Measurements from ENCODE around the gene ZW10. TPM values are rescaled to one million over a fixed set of nuclear protein-coding genes. Genes with fewer than 3 reads are reported as not detected.
"Not testable (repeated sequence)": the region's sequence is repeated elsewhere in the genome, so short reads cannot be mapped to it uniquely, and the experiment has no call there.

Gene ZW10
- total RNA-seq, 1 donor from 2014 or later = 24.4 TPM

GRCh38 chr11:113710989-113711388, 62.5 kb downstream of the ZW10 start:
- intact Hi-C loops (cut with micrococcal nuclease) = no loop called here
- H3K4me3 Mint-ChIP-seq (ENCODE audit: low read depth) = no peak overlapping the region
- peaks cover 21% of the 10 kb centered on the region for H3K9me3 Mint-ChIP-seq
- DNase-seq (ENCODE audit: low spot score) = no peak
- H3K4me1 Mint-ChIP-seq (ENCODE audit: low read depth) = no peaks in the 10 kb centered on the region
- H3K27me3 Mint-ChIP-seq (ENCODE audit: low read depth) = peaks cover 2% of the 10 kb centered on the region
- no peak overlapping the region for H3K27ac Mint-ChIP-seq
- H3K36me3 Mint-ChIP-seq (ENCODE audit: low read depth) = peaks cover 3% of the 10 kb centered on the region

GRCh38 chr11:113705871-113706655, 67.4 kb downstream of the ZW10 start, which contains the start of gene TMPRSS5:
Gene TMPRSS5 (minus strand): TSS chr11:113706308. CDS start chr11:113706224, 84 bp downstream.
- intact Hi-C loops (cut with micrococcal nuclease) = no loop called here
- H3K4me3 Mint-ChIP-seq (ENCODE audit: low read depth) = no peak within 1 kb of the TSS
- no peaks in the 10 kb centered on the region for H3K4me1 Mint-ChIP-seq (ENCODE audit: low read depth)
- peaks cover 3% of the 10 kb centered on the region for H3K36me3 Mint-ChIP-seq (ENCODE audit: low read depth)
- no peak within 1 kb of the TSS for H3K27ac Mint-ChIP-seq
- peaks cover 30% of the 10 kb centered on the region for H3K9me3 Mint-ChIP-seq
- DNase-seq (ENCODE audit: low spot score) = no peak
- peaks cover 2% of the 10 kb centered on the region for H3K27me3 Mint-ChIP-seq (ENCODE audit: low read depth)

GRCh38 chr11:113703551-113703950, 69.9 kb downstream of the ZW10 start:
- peaks cover 23% of the 10 kb centered on the region for H3K9me3 Mint-ChIP-seq
- H3K4me3 Mint-ChIP-seq (ENCODE audit: low read depth); intact Hi-C loops (cut with micrococcal nuclease); DNase-seq (ENCODE audit: low spot score); H3K36me3 Mint-ChIP-seq (ENCODE audit: low read depth); H3K4me1 Mint-ChIP-seq (ENCODE audit: low read depth); H3K27me3 Mint-ChIP-seq (ENCODE audit: low read depth); H3K27ac Mint-ChIP-seq: not testable (repeated sequence)

GRCh38 chr11:113701491-113701890, 72.0 kb downstream of the ZW10 start:
- H3K9me3 Mint-ChIP-seq = peaks cover 12% of the 10 kb centered on the region
- no peak overlapping the region for H3K4me3 Mint-ChIP-seq (ENCODE audit: low read depth)
- intact Hi-C loops (cut with micrococcal nuclease) = no loop called here
- DNase-seq (ENCODE audit: low spot score) = no peak
- H3K27me3 Mint-ChIP-seq (ENCODE audit: low read depth) = no peaks in the 10 kb centered on the region
- H3K4me1 Mint-ChIP-seq (ENCODE audit: low read depth) = no peaks in the 10 kb centered on the region
- H3K36me3 Mint-ChIP-seq (ENCODE audit: low read depth) = no peaks in the 10 kb centered on the region
- no peak overlapping the region for H3K27ac Mint-ChIP-seq

GRCh38 chr11:113698515-113698914, 75.0 kb downstream of the ZW10 start:
- DNase-seq (ENCODE audit: low spot score) = no peak
- H3K27me3 Mint-ChIP-seq (ENCODE audit: low read depth) = no peaks in the 10 kb centered on the region
- no peak overlapping the region for H3K27ac Mint-ChIP-seq
- intact Hi-C loops (cut with micrococcal nuclease) = no loop called here
- H3K4me3 Mint-ChIP-seq (ENCODE audit: low read depth) = no peak overlapping the region
- H3K4me1 Mint-ChIP-seq (ENCODE audit: low read depth) = peaks cover 2% of the 10 kb centered on the region
- no peaks in the 10 kb centered on the region for H3K36me3 Mint-ChIP-seq (ENCODE audit: low read depth)
- H3K9me3 Mint-ChIP-seq = peaks cover 8% of the 10 kb centered on the region

- DNase-seq (ENCODE audit: low spot score) = no peak
- Mint-ChIP-seq H3K4me3 (ENCODE audit: low read depth) (no peak overlapping the region), H3K36me3 (ENCODE audit: low read depth) (no peaks in the 10 kb centered on the region), H3K9me3 (peaks cover 4% of the 10 kb centered on the region), H3K27me3 (ENCODE audit: low read depth) (no peaks in the 10 kb centered on the region), H3K4me1 (ENCODE audit: low read depth) (peaks cover 2% of the 10 kb centered on the region), H3K27ac (no peak overlapping the region)
- intact Hi-C loops (cut with micrococcal nuclease) = no loop called here
Measured at GRCh38 chr11:113697756-113698407, 75.6 kb downstream of the ZW10 start.

GRCh38 chr11:113697111-113697510, 76.4 kb downstream of the ZW10 start:
- Mint-ChIP-seq H3K27me3 (ENCODE audit: low read depth) (no peaks in the 10 kb centered on the region), H3K9me3 (peaks cover 4% of the 10 kb centered on the region), H3K4me3 (ENCODE audit: low read depth) (no peak overlapping the region), H3K27ac (no peak overlapping the region), H3K36me3 (ENCODE audit: low read depth) (no peaks in the 10 kb centered on the region), H3K4me1 (ENCODE audit: low read depth) (peaks cover 2% of the 10 kb centered on the region)
- intact Hi-C loops (cut with micrococcal nuclease) = no loop called here
- DNase-seq (ENCODE audit: low spot score) = no peak

GRCh38 chr11:113695207-113695606, 78.3 kb downstream of the ZW10 start:
- no peak for DNase-seq (ENCODE audit: low spot score)
- no peaks in the 10 kb centered on the region for H3K9me3 Mint-ChIP-seq
- H3K4me3 Mint-ChIP-seq (ENCODE audit: low read depth) = no peak overlapping the region
- intact Hi-C loops (cut with micrococcal nuclease) = no loop called here
- H3K27me3 Mint-ChIP-seq (ENCODE audit: low read depth) = no peaks in the 10 kb centered on the region
- H3K27ac Mint-ChIP-seq = no peak overlapping the region
- no peaks in the 10 kb centered on the region for H3K36me3 Mint-ChIP-seq (ENCODE audit: low read depth)
- peaks cover 9% of the 10 kb centered on the region for H3K4me1 Mint-ChIP-seq (ENCODE audit: low read depth)

- no peaks in the 10 kb centered on the region for H3K36me3 Mint-ChIP-seq (ENCODE audit: low read depth)
- no peak overlapping the region for H3K27ac Mint-ChIP-seq
- DNase-seq (ENCODE audit: low spot score) = no peak
- intact Hi-C loops (cut with micrococcal nuclease) = no loop called here
- no peaks in the 10 kb centered on the region for H3K9me3 Mint-ChIP-seq
- H3K4me3 Mint-ChIP-seq (ENCODE audit: low read depth) = no peak overlapping the region
- H3K4me1 Mint-ChIP-seq (ENCODE audit: low read depth) = peaks cover 10% of the 10 kb centered on the region
- no peaks in the 10 kb centered on the region for H3K27me3 Mint-ChIP-seq (ENCODE audit: low read depth)
Measured at GRCh38 chr11:113694390-113694789, 79.1 kb downstream of the ZW10 start.

GRCh38 chr11:113693030-113693429, 80.5 kb downstream of the ZW10 start:
- Mint-ChIP-seq H3K27me3 (ENCODE audit: low read depth) (no peaks in the 10 kb centered on the region), H3K4me3 (ENCODE audit: low read depth) (no peak overlapping the region), H3K27ac (no peak overlapping the region), H3K4me1 (ENCODE audit: low read depth) (peaks cover 12% of the 10 kb centered on the region), H3K36me3 (ENCODE audit: low read depth) (no peaks in the 10 kb centered on the region), H3K9me3 (no peaks in the 10 kb centered on the region)
- intact Hi-C loops (cut with micrococcal nuclease) = no loop called here
- no peak for DNase-seq (ENCODE audit: low spot score)

- H3K4me1 Mint-ChIP-seq (ENCODE audit: low read depth) = peaks cover 18% of the 10 kb centered on the region
- intact Hi-C loops (cut with micrococcal nuclease) = no loop called here
- no peak overlapping the region for H3K4me3 Mint-ChIP-seq (ENCODE audit: low read depth)
Measured at GRCh38 chr11:113690619-113691569, 82.6 kb downstream of the ZW10 start.

GRCh38 chr11:113689768-113690618, 83.5 kb downstream of the ZW10 start:
- Mint-ChIP-seq H3K27me3 (ENCODE audit: low read depth) (no peaks in the 10 kb centered on the region), H3K27ac (no peak overlapping the region), H3K9me3 (no peaks in the 10 kb centered on the region), H3K4me3 (ENCODE audit: low read depth) (no peak overlapping the region), H3K4me1 (ENCODE audit: low read depth) (peaks cover 24% of the 10 kb centered on the region), H3K36me3 (ENCODE audit: low read depth) (no peaks in the 10 kb centered on the region)
- intact Hi-C loops (cut with micrococcal nuclease) = no loop called here
- no peak for DNase-seq (ENCODE audit: low spot score)

More at GRCh38 chr11:113690619-113691569, 82.6 kb downstream of the ZW10 start:
- no peak for DNase-seq (ENCODE audit: low spot score)
- Mint-ChIP-seq H3K9me3 (no peaks in the 10 kb centered on the region), H3K36me3 (ENCODE audit: low read depth) (no peaks in the 10 kb centered on the region), H3K27ac (no peak overlapping the region), H3K27me3 (ENCODE audit: low read depth) (no peaks in the 10 kb centered on the region)

Measured in activated T-helper 2 cell treated with anti-CD3 and anti-CD28 coated beads, Interferon-gamma antibody, Interleukin-2, Interleukin-4, amounts not matched to agents 10 μg/mL and 5 μg/mL and 100 μg/mL, durations not matched to agents 14 hours and 24 hours and 36 hours (primary cell).